NCI-H510A (cell line): Measurements from ENCODE around the gene DCAF8.

Source experiments
- DNase-seq: peaks from one replicate; lab custom pipeline; 2025; lab: John Stamatoyannopoulos, UW

Gene DCAF8

GRCh38 chr1:160225345-160225744 lies 37.0 kb downstream of the DCAF8 start:
- no peak for DNase-seq

- no peak for DNase-seq
Observed at GRCh38 chr1:160224606-160225005, 37.7 kb downstream of the DCAF8 start.

- DNase-seq, result no peak
Observed at GRCh38 chr1:160222546-160222945, 39.8 kb downstream of the DCAF8 start.

GRCh38 chr1:160221089-160221488 lies 41.3 kb downstream of the DCAF8 start:
- no peak for DNase-seq

GRCh38 chr1:160220301-160220700 lies 42.0 kb downstream of the DCAF8 start:
- DNase-seq, result no peak

- no peak for DNase-seq
Observed at GRCh38 chr1:160219062-160219929, 43.1 kb downstream of the DCAF8 start.

GRCh38 chr1:160217481-160218051 lies 44.8 kb downstream of the DCAF8 start:
- DNase-seq, result no peak

GRCh38 chr1:160216301-160216700 lies 46.0 kb downstream of the DCAF8 start:
- DNase-seq, result no peak

GRCh38 chr1:160214481-160215140 lies 47.7 kb downstream of the DCAF8 start:
- DNase-seq, result no peak

- DNase-seq, result no peak
Observed at GRCh38 chr1:160211046-160211790, 51.1 kb downstream of the DCAF8 start.

- DNase-seq, result no peak
Observed at GRCh38 chr1:160210561-160210960, 51.8 kb downstream of the DCAF8 start.

GRCh38 chr1:160209321-160210046 lies 52.9 kb downstream of the DCAF8 start:
- DNase-seq, result no peak

- no peak for DNase-seq
Observed at GRCh38 chr1:160208557-160209320, 53.6 kb downstream of the DCAF8 start.

GRCh38 chr1:160207771-160208556 lies 54.4 kb downstream of the DCAF8 start:
- DNase-seq, result no peak

- DNase-seq, result no peak
Observed at GRCh38 chr1:160207118-160207650, 55.2 kb downstream of the DCAF8 start.

GRCh38 chr1:160206421-160207117 lies 55.8 kb downstream of the DCAF8 start:
- DNase-seq, result no peak

- no peak for DNase-seq
Observed at GRCh38 chr1:160206036-160206389, 56.3 kb downstream of the DCAF8 start.

GRCh38 chr1:160205242-160206035 lies 56.9 kb downstream of the DCAF8 start, which contains the start of gene PEA15:
Gene PEA15, plus strand, starts transcription at chr1:160205384. Its CDS starts 6,161 bp downstream, at chr1:160211545.
- peak; percentile 37 for DNase-seq
